ENCODE measurements around the gene EIF4E2. TPM values are rescaled to one million over a fixed set of nuclear protein-coding genes. Genes with fewer than 3 reads are reported as not detected.

The EIF4E2 gene
- total RNA-seq, 3 donors from 2014 or later = 31.6 to 57.4 (median 36.1) TPM

DNA sequence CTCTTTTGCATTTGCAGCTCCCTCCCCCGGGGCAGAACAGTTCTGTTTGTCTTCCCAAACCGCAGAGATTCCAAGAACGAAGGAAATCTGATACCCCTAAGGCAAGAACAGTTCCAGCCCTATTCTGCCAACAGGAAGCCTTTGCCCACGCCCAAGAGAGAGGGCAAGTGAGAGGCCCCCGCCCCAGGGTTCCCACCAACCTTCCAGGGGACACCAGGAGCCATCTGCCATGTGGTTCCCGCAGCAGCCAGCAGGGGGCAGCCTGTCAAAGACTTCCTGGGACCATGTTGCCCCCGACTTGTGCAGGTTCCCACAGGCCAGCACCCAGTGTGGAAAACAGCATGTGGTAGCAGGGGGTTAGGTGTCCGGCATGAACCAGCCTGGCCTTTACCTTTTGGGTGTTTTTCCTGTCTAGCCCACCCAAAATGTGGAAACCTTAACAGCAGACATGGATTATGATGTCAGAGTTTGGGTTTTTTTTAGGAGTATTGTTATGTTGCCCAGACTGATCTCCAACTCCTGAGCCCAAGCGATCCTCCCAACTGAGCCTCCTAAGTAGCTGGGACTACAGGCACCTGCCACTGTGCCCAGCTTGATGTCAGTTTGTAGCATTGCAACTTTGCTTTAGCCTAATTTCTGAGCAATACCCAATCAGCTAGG lies 61.2 kb downstream of the EIF4E2 start:
- Histone ChIP-seq H3K27ac (peak overlapping the region; percentile 68 to 72), H3K4me1 (peaks cover 0 to 6% of the 10 kb centered on the region in 2 donors), H3K36me3 (no peaks in the 10 kb centered on the region), H3K9me3 (no peaks in the 10 kb centered on the region), H3K27me3 (no peaks in the 10 kb centered on the region), H3K4me3 (no peak overlapping the region)
- peak; percentile 82 to 95 for DNase-seq (ENCODE audit: low spot score in 2 of 2)
- intact Hi-C loops (cut with DNase I; ENCODE audit: low total_unique reads) = no loop called here
- TF ChIP-seq, protein P1, sequence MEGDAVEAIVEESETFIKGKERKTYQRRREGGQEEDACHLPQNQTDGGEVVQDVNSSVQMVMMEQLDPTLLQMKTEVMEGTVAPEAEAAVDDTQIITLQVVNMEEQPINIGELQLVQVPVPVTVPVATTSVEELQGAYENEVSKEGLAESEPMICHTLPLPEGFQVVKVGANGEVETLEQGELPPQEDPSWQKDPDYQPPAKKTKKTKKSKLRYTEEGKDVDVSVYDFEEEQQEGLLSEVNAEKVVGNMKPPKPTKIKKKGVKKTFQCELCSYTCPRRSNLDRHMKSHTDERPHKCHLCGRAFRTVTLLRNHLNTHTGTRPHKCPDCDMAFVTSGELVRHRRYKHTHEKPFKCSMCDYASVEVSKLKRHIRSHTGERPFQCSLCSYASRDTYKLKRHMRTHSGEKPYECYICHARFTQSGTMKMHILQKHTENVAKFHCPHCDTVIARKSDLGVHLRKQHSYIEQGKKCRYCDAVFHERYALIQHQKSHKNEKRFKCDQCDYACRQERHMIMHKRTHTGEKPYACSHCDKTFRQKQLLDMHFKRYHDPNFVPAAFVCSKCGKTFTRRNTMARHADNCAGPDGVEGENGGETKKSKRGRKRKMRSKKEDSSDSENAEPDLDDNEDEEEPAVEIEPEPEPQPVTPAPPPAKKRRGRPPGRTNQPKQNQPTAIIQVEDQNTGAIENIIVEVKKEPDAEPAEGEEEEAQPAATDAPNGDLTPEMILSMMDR (IDR thresholded peaks at IDR 0.05) = peak; percentile 48 to 76 (median 70)
- TF ChIP-seq POLR2A (IDR thresholded peaks at IDR 0.05) (no peak), POLR2AphosphoS5 (IDR thresholded peaks at IDR 0.05) (peak; percentile 27 to 63 (median 51))

DNA sequence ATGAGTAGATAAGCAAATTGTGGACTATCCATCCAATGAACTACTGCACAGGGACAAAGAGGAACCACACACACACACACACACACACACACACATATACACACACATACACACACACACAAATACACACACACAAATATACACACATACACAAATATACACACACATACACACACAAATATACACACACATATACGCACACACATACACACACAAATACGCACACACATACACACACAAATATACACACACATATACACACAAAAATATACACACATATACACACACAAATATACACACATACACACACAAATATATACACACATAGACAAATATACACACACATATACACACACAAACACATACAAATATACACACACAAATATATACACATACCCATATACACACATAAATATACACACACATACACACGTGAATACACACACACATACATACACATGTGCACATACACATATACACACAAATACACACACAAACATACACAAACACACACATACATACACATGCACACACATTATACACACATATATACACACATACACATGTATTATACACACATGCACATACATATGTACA lies 63.1 kb downstream of the EIF4E2 start:
- Histone ChIP-seq H3K4me1 (peaks cover 0 to 6% of the 10 kb centered on the region in 2 donors), H3K9me3 (no peaks in the 10 kb centered on the region), H3K27me3 (no peaks in the 10 kb centered on the region), H3K27ac (no peak overlapping the region), H3K36me3 (no peaks in the 10 kb centered on the region), H3K4me3 (no peak overlapping the region)
- no peak for TF ChIP-seq POLR2A (IDR thresholded peaks at IDR 0.05)
- TF ChIP-seq, protein P1 (IDR thresholded peaks at IDR 0.05) = no peak
- no peak for TF ChIP-seq POLR2AphosphoS5 (IDR thresholded peaks at IDR 0.05)
- intact Hi-C loops (cut with DNase I; ENCODE audit: low total_unique reads) = no loop called here
- DNase-seq (ENCODE audit: low spot score in 2 of 2) = no peak

DNA sequence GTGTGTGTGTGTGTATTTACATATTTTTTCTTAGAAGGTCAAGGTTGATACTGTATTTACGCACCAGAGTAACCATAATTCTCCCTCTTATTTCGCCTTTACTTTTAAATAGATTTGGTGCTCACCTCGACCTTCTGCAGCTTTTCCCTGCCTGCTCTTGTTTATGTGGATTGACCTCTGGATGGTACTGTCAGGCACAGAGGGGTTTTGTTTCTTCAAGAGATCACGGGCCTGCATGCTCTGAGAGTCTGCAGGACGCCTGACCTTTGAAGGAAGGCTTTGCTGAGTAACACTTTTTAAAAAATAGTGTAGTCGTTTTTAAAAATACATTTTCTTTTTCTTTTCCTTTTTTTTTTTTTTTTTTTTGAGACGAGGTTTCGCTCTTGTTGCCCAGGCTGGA lies 64.8 kb downstream of the EIF4E2 start:
- intact Hi-C loops (cut with DNase I; ENCODE audit: low total_unique reads) = no loop called here
- DNase-seq (ENCODE audit: low spot score in 2 of 2) = no peak
- no peak overlapping the region for H3K27ac ChIP-seq
- TF ChIP-seq POLR2AphosphoS5 (IDR thresholded peaks at IDR 0.05) = no peak
- H3K36me3 ChIP-seq = no peaks in the 10 kb centered on the region
- no peaks in the 10 kb centered on the region for H3K9me3 ChIP-seq
- H3K4me1 ChIP-seq = no peaks in the 10 kb centered on the region
- no peak overlapping the region for H3K4me3 ChIP-seq
- no peaks in the 10 kb centered on the region for H3K27me3 ChIP-seq

Other genes with a start within 250 kb of the EIF4E2 start
- not detected for gene ALPP, start 171.9 kb upstream of the EIF4E2 start, total RNA-seq
- not detected for gene ALPG, start 143.8 kb upstream of the EIF4E2 start, total RNA-seq
- under 1 TPM in 1 of 3 donors, not detected in 2; 0.33 TPM for gene ALPI, start 94.5 kb upstream of the EIF4E2 start, total RNA-seq
- 1 to 10 TPM in 1 of 3 donors, under 1 TPM in 2; 0.15 to 2.3 (median 0.48) TPM for gene ECEL1, start 62.9 kb upstream of the EIF4E2 start, total RNA-seq
- not detected for gene PRSS56, start 30.3 kb upstream of the EIF4E2 start, total RNA-seq
- gene CHRND, start 24.5 kb upstream of the EIF4E2 start, total RNA-seq = not detected
- gene CHRNG, start 11.0 kb upstream of the EIF4E2 start, total RNA-seq = not detected
- 1 to 10 TPM; 2.9 to 5.6 (median 5.0) TPM for gene TIGD1, start 132 bp upstream of the EIF4E2 start, total RNA-seq
- gene EFHD1, start 82.9 kb downstream of the EIF4E2 start, total RNA-seq = 10 to 100 TPM; 31.0 to 67.2 (median 52.8) TPM
- gene GIGYF2, start 146.6 kb downstream of the EIF4E2 start, total RNA-seq = 100 to 1,000 TPM in 2 of 3 donors, 10 to 100 TPM in 1; 79.8 to 156 (median 103) TPM
- gene KCNJ13, start 225.9 kb downstream of the EIF4E2 start, total RNA-seq = under 1 TPM in 1 of 3 donors, not detected in 2; 0.73 TPM

Measured in breast epithelium (tissue), 4 donors.